Breast epithelium (tissue), 3 donors: ENCODE results near the gene MYH10.

Experiments used
- POLR2A ChIP-seq: fragments of 450-650 bp; IDR thresholded peaks from one replicate; pipeline ENCODE4 v1.6.1; 2016; ENCODE audit warnings: antibody characterized with exemption, mild to moderate bottlenecking, moderate library complexity
- POLR2AphosphoS5 ChIP-seq, 3 donors: sonication (generic); formaldehyde crosslinking; IDR thresholded peaks; one replicate each; pipeline ENCODE4 v1.6.1; 2017; ENCODE audit warnings: antibody characterized with exemption in 3 of 3
- TF ChIP-seq, protein P1 (sequence below), 3 donors: fragments of 450-650 bp; IDR thresholded peaks; one replicate each; pipeline ENCODE4 v1.5.1; 2016 to 2017; ENCODE audit warnings: antibody characterized with exemption in 3 of 3, mild to moderate bottlenecking in 3 of 3, moderate library complexity in 3 of 3

DNA sequence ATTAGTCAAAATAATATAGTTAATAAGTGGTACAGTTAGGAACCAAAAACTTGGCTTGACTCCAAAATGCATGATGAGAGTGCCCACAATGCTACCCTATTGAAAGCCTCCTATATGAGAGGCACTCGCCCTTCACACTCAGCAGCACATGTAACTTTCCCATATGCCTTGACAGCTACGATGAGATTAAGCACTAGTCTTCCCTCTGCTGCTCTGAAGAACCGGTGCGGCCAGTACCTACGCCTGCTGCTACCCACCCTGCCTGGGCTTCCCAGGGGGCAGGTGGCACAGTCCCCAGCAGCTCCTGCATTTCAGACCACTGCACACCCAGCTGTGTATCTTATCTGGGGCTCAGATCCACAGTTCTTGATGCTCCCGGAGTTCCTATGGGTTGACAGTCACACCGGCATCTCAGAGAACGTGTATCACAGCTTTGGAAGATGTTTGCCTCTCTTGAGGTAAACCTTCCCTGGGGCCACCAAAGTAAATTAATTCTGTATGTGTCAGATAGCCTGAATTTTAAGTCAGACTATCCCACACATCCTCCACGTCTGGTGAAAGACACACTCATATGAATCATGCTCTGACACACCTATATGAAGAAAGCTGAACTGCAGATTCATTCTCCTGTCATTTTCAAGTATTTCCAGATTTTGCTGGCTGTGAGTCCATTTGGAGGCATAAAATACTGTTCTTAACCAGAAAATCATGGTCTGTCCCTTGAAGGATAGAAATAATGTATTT, 77.8 kb downstream of the MYH10 start:
- no peak for TF ChIP-seq POLR2AphosphoS5 (IDR thresholded peaks at IDR 0.05)
- TF ChIP-seq, protein P1, sequence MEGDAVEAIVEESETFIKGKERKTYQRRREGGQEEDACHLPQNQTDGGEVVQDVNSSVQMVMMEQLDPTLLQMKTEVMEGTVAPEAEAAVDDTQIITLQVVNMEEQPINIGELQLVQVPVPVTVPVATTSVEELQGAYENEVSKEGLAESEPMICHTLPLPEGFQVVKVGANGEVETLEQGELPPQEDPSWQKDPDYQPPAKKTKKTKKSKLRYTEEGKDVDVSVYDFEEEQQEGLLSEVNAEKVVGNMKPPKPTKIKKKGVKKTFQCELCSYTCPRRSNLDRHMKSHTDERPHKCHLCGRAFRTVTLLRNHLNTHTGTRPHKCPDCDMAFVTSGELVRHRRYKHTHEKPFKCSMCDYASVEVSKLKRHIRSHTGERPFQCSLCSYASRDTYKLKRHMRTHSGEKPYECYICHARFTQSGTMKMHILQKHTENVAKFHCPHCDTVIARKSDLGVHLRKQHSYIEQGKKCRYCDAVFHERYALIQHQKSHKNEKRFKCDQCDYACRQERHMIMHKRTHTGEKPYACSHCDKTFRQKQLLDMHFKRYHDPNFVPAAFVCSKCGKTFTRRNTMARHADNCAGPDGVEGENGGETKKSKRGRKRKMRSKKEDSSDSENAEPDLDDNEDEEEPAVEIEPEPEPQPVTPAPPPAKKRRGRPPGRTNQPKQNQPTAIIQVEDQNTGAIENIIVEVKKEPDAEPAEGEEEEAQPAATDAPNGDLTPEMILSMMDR (IDR thresholded peaks at IDR 0.05) = no peak
- no peak for TF ChIP-seq POLR2A
